ENCODE measurements around the gene ABCC8.

ABCC8 gene

DNA sequence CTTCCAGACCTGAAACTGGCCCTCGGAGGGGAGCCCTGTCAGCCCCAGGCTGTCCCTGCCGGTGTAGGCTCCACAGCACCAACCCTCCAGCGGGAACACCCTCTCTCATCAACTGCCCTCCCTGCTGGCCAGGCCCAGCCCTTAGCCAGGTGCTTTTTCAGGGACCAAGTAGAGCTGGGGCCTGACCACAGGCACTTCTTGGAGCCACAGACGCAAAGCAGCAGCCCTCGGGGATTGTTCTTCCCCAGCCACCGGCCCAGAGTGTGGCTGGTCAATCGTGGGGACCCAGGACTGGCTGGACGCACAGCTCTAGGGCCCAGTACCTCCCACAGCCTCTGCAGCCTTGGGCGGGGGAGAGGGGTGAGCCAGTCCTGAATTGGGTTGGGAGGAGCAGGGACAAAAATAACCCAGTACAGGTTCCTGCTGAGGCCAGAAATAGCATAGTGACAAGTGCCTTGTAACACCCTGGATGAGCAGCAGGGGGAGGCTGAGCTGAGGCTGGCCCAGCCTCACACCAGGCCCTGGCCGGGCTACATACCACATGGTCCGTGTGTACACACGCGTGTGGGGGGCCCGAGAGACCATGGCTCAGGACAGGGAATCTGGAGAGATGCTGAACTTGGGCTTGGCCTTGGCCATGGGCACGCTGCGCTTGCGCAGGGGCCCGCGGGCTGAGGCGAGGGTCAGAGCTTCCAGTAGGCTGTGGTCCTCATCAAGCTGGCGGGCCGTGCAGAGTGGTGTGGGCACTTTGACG lies 90.1 kb downstream of the ABCC8 start:
- TF ChIP-seq CTCF (IDR thresholded peaks at IDR 0.05; ENCODE audit: low read depth, low read length, missing control alignments), result peak; percentile 63
- no peak overlapping the region for H3K4me3 ChIP-seq (ENCODE audit: low read depth, low read length)
- no peak for DNase-seq (ENCODE audit: low read depth)
- in situ Hi-C loops (cut with HindIII; ENCODE audit: low sequenced_read_pairs), result no loop called here

DNA sequence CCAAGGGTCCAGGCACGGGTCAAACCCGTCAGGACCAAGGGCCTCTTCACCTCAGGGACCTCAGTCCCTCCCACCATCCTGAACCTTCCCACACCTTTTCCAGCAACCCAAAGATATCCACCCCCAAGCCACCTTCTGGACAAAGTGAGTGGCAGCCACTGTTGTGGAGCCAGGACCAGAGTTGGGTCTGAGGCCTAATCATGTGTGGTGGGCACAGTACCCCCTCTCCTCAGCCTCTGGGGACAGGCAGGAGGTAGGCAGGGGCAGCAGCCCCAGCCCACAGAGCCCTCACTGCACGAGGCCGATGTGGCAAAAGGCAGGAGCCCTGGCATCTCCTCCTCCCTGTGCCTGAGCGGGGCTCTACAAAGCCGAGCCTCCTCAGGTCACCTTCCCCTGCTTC lies 90.7 kb downstream of the ABCC8 start:
- TF ChIP-seq CTCF (IDR thresholded peaks at IDR 0.05; ENCODE audit: low read depth, low read length, missing control alignments), result no peak
- no peak for DNase-seq (ENCODE audit: low read depth)
- in situ Hi-C loops (cut with HindIII; ENCODE audit: low sequenced_read_pairs), result no loop called here
- no peak overlapping the region for H3K4me3 ChIP-seq (ENCODE audit: low read depth, low read length)

- no peak overlapping the region for H3K4me3 ChIP-seq (ENCODE audit: low read depth, low read length)
- no peak for DNase-seq (ENCODE audit: low read depth)
- in situ Hi-C loops (cut with HindIII; ENCODE audit: low sequenced_read_pairs), result no loop called here
- TF ChIP-seq CTCF (IDR thresholded peaks at IDR 0.05; ENCODE audit: low read depth, low read length, missing control alignments), result no peak
These were observed 91.2 kb downstream of the ABCC8 start for GRCh38 chr11:17385492-17385891.

- no peak overlapping the region for H3K4me3 ChIP-seq (ENCODE audit: low read depth, low read length)
- peak; percentile 67 for DNase-seq (ENCODE audit: low read depth)
- TF ChIP-seq CTCF (IDR thresholded peaks at IDR 0.05; ENCODE audit: low read depth, low read length, missing control alignments), result peak; percentile 93
- in situ Hi-C loops (cut with HindIII; ENCODE audit: low sequenced_read_pairs), result no loop called here
These were observed 92.6 kb downstream of the ABCC8 start for GRCh38 chr11:17384002-17384511.

DNA sequence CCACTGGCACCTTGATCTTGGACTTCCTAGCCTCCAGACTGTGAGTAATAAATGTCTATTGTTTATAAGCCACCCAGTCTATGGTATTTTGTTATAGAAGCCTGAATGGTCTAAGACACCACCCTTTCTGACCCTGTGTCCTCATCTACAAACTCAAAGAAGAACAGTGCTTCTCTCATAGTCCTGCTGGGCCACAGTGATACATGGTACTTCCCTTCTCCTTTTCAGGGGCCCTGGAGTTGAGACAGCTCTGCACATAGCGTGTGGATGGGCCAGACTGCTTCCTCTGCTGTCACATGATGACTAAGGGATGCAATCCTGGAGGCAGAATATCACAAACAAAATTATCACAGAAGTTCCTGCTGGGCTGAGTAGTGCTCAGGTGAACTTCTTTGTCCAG lies 93.2 kb downstream of the ABCC8 start:
- no peak for TF ChIP-seq CTCF (IDR thresholded peaks at IDR 0.05; ENCODE audit: low read depth, low read length, missing control alignments)
- H3K4me3 ChIP-seq (ENCODE audit: low read depth, low read length), result no peak overlapping the region
- in situ Hi-C loops (cut with HindIII; ENCODE audit: low sequenced_read_pairs), result no loop called here
- no peak for DNase-seq (ENCODE audit: low read depth)

DNA sequence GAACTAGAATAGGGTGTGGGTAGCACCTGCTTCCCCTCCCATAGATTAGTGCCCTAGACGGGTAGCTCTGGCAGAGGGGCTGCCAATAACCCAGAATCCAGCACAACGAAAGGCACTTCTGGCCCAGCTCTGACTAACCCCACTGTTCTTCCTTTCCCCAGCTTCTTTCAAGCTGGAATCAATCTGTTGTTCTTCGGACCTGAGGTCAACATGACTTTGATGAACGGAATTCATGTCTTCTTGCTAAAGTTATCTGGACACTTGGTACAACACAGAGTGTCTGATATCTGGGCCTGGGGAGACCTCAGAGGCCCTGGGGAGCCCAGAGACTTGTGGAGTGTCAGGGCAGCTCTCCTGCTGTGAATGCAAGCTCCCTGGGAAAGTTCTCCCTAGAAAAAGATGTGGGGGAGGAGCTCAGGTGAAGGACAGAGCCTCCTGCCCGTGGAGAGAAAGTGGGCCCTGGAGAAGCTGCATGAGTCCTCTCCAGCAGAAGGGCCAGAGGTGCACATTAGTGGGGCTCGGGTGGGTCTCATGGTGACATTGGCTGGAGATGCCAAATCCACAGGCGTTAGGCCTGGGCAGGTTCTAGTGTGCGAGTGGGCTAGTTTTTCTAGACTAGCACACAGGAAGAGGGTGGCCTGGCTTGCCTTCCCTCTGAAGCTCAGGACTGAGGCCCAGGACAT lies 94.5 kb downstream of the ABCC8 start:
- no peak overlapping the region for H3K4me3 ChIP-seq (ENCODE audit: low read depth, low read length)
- in situ Hi-C loops (cut with HindIII; ENCODE audit: low sequenced_read_pairs), result no loop called here
- no peak for DNase-seq (ENCODE audit: low read depth)
- TF ChIP-seq CTCF (IDR thresholded peaks at IDR 0.05; ENCODE audit: low read depth, low read length, missing control alignments), result no peak

Measured in astrocyte of the cerebellum (primary cell).